SK-N-SH (cell line): ENCODE data around the gene SMARCC1. TPM values are rescaled to one million over a fixed set of nuclear protein-coding genes. Genes with fewer than 3 reads are reported as not detected.

Experiments used
- CTCF ChIA-PET: fragments of 300-600, 350-600 bp; formaldehyde crosslinking; extraction: SDS; loops from one replicate; lab custom pipeline; 2021; lab: Yijun Ruan, JAX
- POLR2A ChIA-PET: fragments of 350-600 bp; sonication (Branson Sonifier 250); formaldehyde crosslinking; extraction: SDS; loops from one replicate; lab custom pipeline; 2020; ENCODE audit warnings: antibody characterized with exemption, inconsistent platforms; lab: Yijun Ruan, JAX
- DNase-seq: peaks from one replicate; pipeline ENCODE4 v3.0.0; 2012
- H2AFZ ChIP-seq: fragments of 200-600 bp; sonication (generic); 2 replicates; pipeline ENCODE4 v1.8.1; 2016; ENCODE audit warnings: antibody characterized with exemption, mild to moderate bottlenecking, low read depth
- H3F3A ChIP-seq: fragments of 200-600 bp; sonication (generic); replicated peaks from 2 replicates; pipeline ENCODE3; 2016; ENCODE audit warnings: antibody characterized with exemption, mild to moderate bottlenecking; ENCODE audit not compliant: insufficient read depth
- H3K27ac ChIP-seq, 2 experiments: fragments of 200-500 bp in 1 of 2; fragments of 200-600 bp in 1 of 2; sonication (Bioruptor generic) in 1 of 2; sonication (generic), shearing (Covaris generic) in 1 of 2; 2 replicates each; pipeline versions ENCODE4 v1.5.1 to v1.6.1; 2014 to 2016; ENCODE audit warnings: low read depth in 2 of 2, inconsistent platforms in 1 of 2, low read length in 1 of 2, mild to moderate bottlenecking in 1 of 2, mixed read lengths in 1 of 2
- H3K27me3 ChIP-seq: fragments of 200-600 bp; sonication (generic), shearing (Covaris generic); 2 replicates; pipeline ENCODE4 v1.6.1; 2016; ENCODE audit warnings: mixed run types; ENCODE audit not compliant: insufficient read depth
- H3K36me3 ChIP-seq, 2 experiments: fragments of 200-500 bp in 1 of 2; fragments of 200-600 bp in 1 of 2; sonication (Bioruptor generic) in 1 of 2; sonication (generic) in 1 of 2; replicated peaks in 1 of 2; 2 replicates each; pipeline versions ENCODE3 to v1.5.1; 2014 to 2016; ENCODE audit warnings: low read length in 1 of 2, mild to moderate bottlenecking in 1 of 2; ENCODE audit not compliant: insufficient read depth in 2 of 2, control insufficient read depth in 1 of 2
- H3K4me1 ChIP-seq, 2 experiments: fragments of 200-500 bp in 1 of 2; fragments of 200-600 bp in 1 of 2; sonication (Bioruptor generic) in 1 of 2; sonication (generic), shearing (Covaris generic) in 1 of 2; 2 replicates each; pipeline versions ENCODE4 v1.5.1 to v1.6.1; 2014 to 2016; ENCODE audit warnings: low read depth in 1 of 2, low read length in 1 of 2, mixed run types in 1 of 2; ENCODE audit not compliant: insufficient read depth in 2 of 2, control insufficient read depth in 1 of 2
- H3K4me2 ChIP-seq: fragments of 200-600 bp; sonication (generic), shearing (Covaris generic); 2 replicates; pipeline ENCODE4 v1.6.1; 2017; ENCODE audit warnings: mixed run types
- H3K4me3 ChIP-seq, 2 experiments: fragments of 200-500 bp in 1 of 2; fragments of 200-600 bp in 1 of 2; sonication (Bioruptor generic) in 1 of 2; sonication (generic), shearing (Covaris generic) in 1 of 2; 2 replicates each; pipeline versions ENCODE4 v1.5.1 to v1.8.1; 2014 to 2016; ENCODE audit warnings: low read depth in 2 of 2, inconsistent platforms in 1 of 2, low read length in 1 of 2, mild to moderate bottlenecking in 1 of 2, mixed read lengths in 1 of 2, moderate library complexity in 1 of 2
- H3K79me2 ChIP-seq: fragments of 200-600 bp; sonication (generic); 2 replicates; pipeline ENCODE4 v1.8.1; 2017; ENCODE audit warnings: mild to moderate bottlenecking; ENCODE audit not compliant: insufficient read depth
- H3K9ac ChIP-seq: fragments of 200-600 bp; sonication (generic); 2 replicates; pipeline ENCODE4 v1.6.1; 2017; ENCODE audit warnings: mixed run types
- H3K9me2 ChIP-seq: fragments of 200-600 bp; sonication (generic); 2 replicates; pipeline ENCODE4 v1.6.1; 2017; ENCODE audit warnings: mixed run types
- H3K9me3 ChIP-seq: fragments of 200-600 bp; sonication (generic); 2 replicates; pipeline ENCODE4 v1.6.1; 2017; ENCODE audit warnings: mixed run types, mild to moderate bottlenecking, moderate library complexity
- H4K20me1 ChIP-seq: fragments of 200-600 bp; sonication (generic); 2 replicates; pipeline ENCODE4 v1.6.1; 2017; ENCODE audit warnings: mild to moderate bottlenecking, mixed run types; ENCODE audit not compliant: insufficient read depth
- CHD2 ChIP-seq: fragments of 150-350 bp; IDR thresholded peaks from 2 replicates; pipeline ENCODE4 v1.6.1; 2018; ENCODE audit warnings: low read length; ENCODE audit not compliant: partially characterized antibody
- CTCF ChIP-seq: fragments of 200-600 bp; sonication (generic); IDR thresholded peaks from 2 replicates; pipeline ENCODE4 v1.6.1; 2017; ENCODE audit warnings: antibody characterized with exemption, mild to moderate bottlenecking, moderate library complexity
- ELF1 ChIP-seq: IDR thresholded peaks from 2 replicates; pipeline ENCODE4 v1.4.0; 2012
- FOSL2 ChIP-seq: IDR thresholded peaks from 2 replicates; pipeline ENCODE4 v1.4.0; 2012; ENCODE audit warnings: low read depth, mild to moderate bottlenecking, moderate library complexity, borderline replicate concordance
- FOXM1 ChIP-seq: IDR thresholded peaks from 2 replicates; pipeline ENCODE4 v1.4.0; 2012; ENCODE audit warnings: low read depth, mild to moderate bottlenecking
- GABPA ChIP-seq: IDR thresholded peaks from 2 replicates; pipeline ENCODE4 v1.4.0; 2012; ENCODE audit warnings: low read depth, mild to moderate bottlenecking
- GATA2 ChIP-seq: sonication (generic); formaldehyde crosslinking; IDR thresholded peaks from 2 replicates; pipeline ENCODE4 v1.5.0; 2020; ENCODE audit warnings: mild to moderate bottlenecking, missing genetic modification reagents
- IRF3 ChIP-seq: fragments of 150-350 bp; IDR thresholded peaks from 2 replicates; pipeline ENCODE4 v1.6.1; 2016; ENCODE audit warnings: mild to moderate bottlenecking, low read depth, low read length
- MAX ChIP-seq: IDR thresholded peaks from 2 replicates; pipeline ENCODE4 v1.4.0; 2012; ENCODE audit warnings: low read depth
- MEF2A ChIP-seq: IDR thresholded peaks from 2 replicates; pipeline ENCODE4 v1.4.0; 2012; ENCODE audit warnings: low read depth, borderline replicate concordance
- MXI1 ChIP-seq: IDR thresholded peaks from 2 replicates; pipeline ENCODE4 v1.6.1; 2012; ENCODE audit warnings: mild to moderate bottlenecking, low read depth, low read length, improper control_type of control experiment
- NRF1 ChIP-seq: IDR thresholded peaks from 2 replicates; pipeline ENCODE4 v1.6.1; 2012; ENCODE audit warnings: low read depth, mild to moderate bottlenecking, low read length
- PBX3 ChIP-seq: IDR thresholded peaks from 2 replicates; pipeline ENCODE4; 2012
- RXRA ChIP-seq: IDR thresholded peaks from 2 replicates; pipeline ENCODE4 v1.4.0; 2012; ENCODE audit warnings: low read depth, mild to moderate bottlenecking, borderline replicate concordance
- TCF12 ChIP-seq: IDR thresholded peaks from 2 replicates; pipeline ENCODE4 v1.4.0; 2012
- TEAD4 ChIP-seq: IDR thresholded peaks from 2 replicates; pipeline ENCODE4 v1.4.0; 2012; ENCODE audit warnings: mild to moderate bottlenecking, borderline replicate concordance; ENCODE audit not compliant: insufficient read depth
- USF2 ChIP-seq: fragments of 150-350 bp; IDR thresholded peaks from 2 replicates; pipeline ENCODE4 v1.6.1; 2017; ENCODE audit warnings: antibody characterized with exemption, low read length, low read depth, borderline replicate concordance
- YY1 ChIP-seq: IDR thresholded peaks from 2 replicates; pipeline ENCODE4 v1.4.0; 2012; ENCODE audit warnings: low read depth, mild to moderate bottlenecking
- WGBS: methylation state at CpG from one replicate; pipeline ENCODE4 v1.1.6; 2017; ENCODE audit warnings: low lambda C conversion rate; 5-methylcytosine and 5-hydroxymethylcytosine counted together
- polyA plus RNA-seq, 3 experiments: library from polyadenylated mRNA; depleted of rRNA; stranded (reverse); fragments of >200 nt; gene quantifications; 2 replicates each; pipeline ENCODE4 v1.2.3, GENCODE V29; 2012

The SMARCC1 gene
- polyA plus RNA-seq, 1 of the 3 experiments (the other 2 are of a cell fraction) = 16.5 TPM

GRCh38 chr3:47645551-47645950 lies 136.1 kb downstream of the SMARCC1 start:
- no peaks in the 10 kb centered on the region for H3K27me3 ChIP-seq
- no peak overlapping the region for H3K9ac ChIP-seq
- CTCF ChIA-PET = interaction anchor here (0.7 kb wide), 1 partner anchor 13 kb away, joined by 3 read pairs; no protein-coding TSS in a partner anchor
- no peaks in the 10 kb centered on the region; the same call in 1 of the 2 replicates for H4K20me1 ChIP-seq
- TF ChIP-seq USF2 (no peak), FOSL2 (no peak), IRF3 (no peak), TCF12 (no peak), RXRA (no peak), MEF2A (no peak), MAX (no peak), NRF1 (no peak), TEAD4 (no peak), ELF1 (no peak), GABPA (no peak), PBX3 (no peak), GATA2 (CRISPR knock-in tag) (no peak), CHD2 (no peak), FOXM1 (no peak), MXI1 (no peak), CTCF (no peak), YY1 (no peak)
- H3F3A ChIP-seq = peaks cover 6% of the 10 kb centered on the region
- peaks cover 21 to 37% of the 10 kb centered on the region in 2 experiments for H3K36me3 ChIP-seq
- H3K4me2 ChIP-seq = no peak overlapping the region
- H3K79me2 ChIP-seq = peaks cover 46% of the 10 kb centered on the region
- WGBS = 87% methylated on average over 2 of the region's 2 CpGs
- no peak overlapping the region for H3K27ac ChIP-seq
- no peaks in the 10 kb centered on the region for H3K9me3 ChIP-seq
- H2AFZ ChIP-seq = no peak overlapping the region
- DNase-seq = no peak
- no peaks in the 10 kb centered on the region for H3K9me2 ChIP-seq
- no peak overlapping the region for H3K4me3 ChIP-seq
- no peaks in the 10 kb centered on the region for H3K4me1 ChIP-seq
- POLR2A ChIA-PET = no interaction called here
